ENCODE data around the gene ADSS2.

The ADSS2 gene

GRCh38 chr1:244439391-244440032 lies 12.2 kb downstream of the ADSS2 start:
- Histone ChIP-seq H3K4me3 (no peak overlapping the region), H3K36me3 (peaks cover 30 to 92% (median 69%) of the 10 kb centered on the region in 11 experiments), H4K20me1 (peaks cover 0 to 97% (median 56%) of the 10 kb centered on the region in 11 experiments; a peak in 20 of 22 replicates), H3K4me2 (peak overlapping the region in 4 of 11 experiments; percentile 11 to 56 (median 29); a peak in 6 of 22 replicates), H3K4me1 (peaks cover 0 to 27% (median 10%) of the 10 kb centered on the region in 10 experiments; a peak in 11 of 20 replicates), H3K27ac (0 out of 22 replicates have a peak overlapping the region, but pooled peaks of 1 of the 11 experiments have one; percentile 3), H3K9ac (no peak overlapping the region), H3K9me3 (replicated peaks in 1 of 11) (peaks cover 0 to 8% (median 3%) of the 10 kb centered on the region in 11 experiments; a peak in 7 of 22 replicates), H3K27me3 (no peaks in the 10 kb centered on the region)
- TF ChIP-seq Cebpa-rat (IDR thresholded peaks at IDR 0.05) = no peak

- no peak for TF ChIP-seq Cebpa-rat (IDR thresholded peaks at IDR 0.05)
- Histone ChIP-seq H3K4me2 (no peak overlapping the region), H3K27ac (no peak overlapping the region), H3K4me1 (peaks cover 0 to 27% (median 10%) of the 10 kb centered on the region in 10 experiments; a peak in 11 of 20 replicates), H3K27me3 (no peaks in the 10 kb centered on the region), H3K36me3 (peaks cover 39 to 92% (median 77%) of the 10 kb centered on the region in 11 experiments), H3K9me3 (replicated peaks in 1 of 11) (no peaks in the 10 kb centered on the region), H3K4me3 (no peak overlapping the region), H3K9ac (no peak overlapping the region), H4K20me1 (peaks cover 0 to 84% (median 42%) of the 10 kb centered on the region in 11 experiments; a peak in 20 of 22 replicates)
Observed at GRCh38 chr1:244437086-244437468, 14.6 kb downstream of the ADSS2 start.

DNA sequence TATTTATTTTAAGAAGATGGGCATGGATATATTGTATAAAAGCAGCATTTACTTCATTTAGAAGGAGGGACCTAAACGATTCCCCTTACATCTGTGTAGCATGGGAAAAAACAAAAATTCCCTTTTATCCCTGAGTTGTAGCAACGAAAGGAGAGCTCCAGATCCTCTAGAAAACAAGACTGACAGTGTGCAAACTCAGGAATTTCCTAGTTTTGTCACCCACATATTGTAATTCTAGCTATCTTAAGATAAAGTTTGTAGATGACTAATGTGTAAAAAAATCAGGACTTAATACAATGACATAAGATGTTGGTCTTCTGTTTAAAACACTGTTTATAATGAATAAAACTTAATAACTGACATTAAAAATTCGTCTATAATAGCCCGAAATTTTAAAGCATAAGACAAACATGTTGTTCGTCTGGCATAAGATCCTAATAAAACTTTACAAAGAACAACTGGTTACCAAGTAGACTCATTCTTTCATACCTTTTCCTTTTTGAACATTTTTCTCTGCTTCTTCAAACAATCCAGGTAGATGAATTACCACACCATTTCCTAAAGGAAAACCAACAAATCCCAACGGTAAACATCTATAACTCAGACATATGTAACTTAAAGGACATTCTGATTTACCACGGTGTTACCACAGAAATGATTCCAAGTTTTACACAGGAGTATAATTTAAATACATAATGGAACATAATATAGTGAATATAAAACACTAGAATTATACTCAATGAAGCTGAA lies 15.2 kb downstream of the ADSS2 start:
- Histone ChIP-seq H3K4me3 (no peak overlapping the region), H4K20me1 (peaks cover 0 to 78% (median 42%) of the 10 kb centered on the region in 11 experiments; a peak in 20 of 22 replicates), H3K27me3 (no peaks in the 10 kb centered on the region), H3K4me1 (peaks cover 0 to 27% (median 10%) of the 10 kb centered on the region in 10 experiments; a peak in 11 of 20 replicates), H3K9me3 (replicated peaks in 1 of 11) (no peaks in the 10 kb centered on the region), H3K27ac (peak overlapping the region in 1 of 11 experiments; percentile 34; a peak in 1 of 22 replicates), H3K36me3 (peaks cover 45 to 92% (median 80%) of the 10 kb centered on the region in 11 experiments), H3K9ac (peak overlapping the region in 1 of 11 experiments; percentile 39; a peak in 1 of 22 replicates), H3K4me2 (0 out of 22 replicates have a peak overlapping the region, but pooled peaks of 1 of the 11 experiments have one; percentile 21)
- no peak for TF ChIP-seq Cebpa-rat (IDR thresholded peaks at IDR 0.05)

- Histone ChIP-seq H3K4me2 (peak overlapping the region in 2 of 11 experiments; percentile 21 to 53; a peak in 4 of 22 replicates), H3K4me1 (peaks cover 0 to 27% (median 10%) of the 10 kb centered on the region in 10 experiments; a peak in 11 of 20 replicates), H3K27ac (peak overlapping the region in 1 of 11 experiments; percentile 34; a peak in 1 of 22 replicates), H3K9ac (peak overlapping the region in 1 of 11 experiments; percentile 39; a peak in 1 of 22 replicates), H3K27me3 (no peaks in the 10 kb centered on the region), H3K4me3 (no peak overlapping the region), H4K20me1 (peaks cover 0 to 70% (median 36%) of the 10 kb centered on the region in 11 experiments; a peak in 20 of 22 replicates), H3K9me3 (replicated peaks in 1 of 11) (no peaks in the 10 kb centered on the region), H3K36me3 (peaks cover 53 to 93% (median 82%) of the 10 kb centered on the region in 11 experiments)
- no peak for TF ChIP-seq Cebpa-rat (IDR thresholded peaks at IDR 0.05)
Observed at GRCh38 chr1:244435562-244436205, 16.0 kb downstream of the ADSS2 start.

- Histone ChIP-seq H3K4me3 (no peak overlapping the region), H3K9ac (no peak overlapping the region), H3K4me1 (peaks cover 5 to 28% (median 16%) of the 10 kb centered on the region in 10 experiments; a peak in 17 of 20 replicates), H3K9me3 (replicated peaks in 1 of 11) (no peaks in the 10 kb centered on the region), H3K36me3 (peaks cover 71 to 95% (median 81%) of the 10 kb centered on the region in 11 experiments), H3K27me3 (no peaks in the 10 kb centered on the region), H3K4me2 (no peak overlapping the region), H3K27ac (no peak overlapping the region), H4K20me1 (peaks cover 0 to 30% (median 8%) of the 10 kb centered on the region in 11 experiments; a peak in 12 of 22 replicates)
- no peak for TF ChIP-seq Cebpa-rat (IDR thresholded peaks at IDR 0.05)
Observed at GRCh38 chr1:244431166-244431565, 20.5 kb downstream of the ADSS2 start.

GRCh38 chr1:244429818-244430217 lies 21.9 kb downstream of the ADSS2 start:
- Histone ChIP-seq H3K27me3 (no peaks in the 10 kb centered on the region), H3K4me3 (no peak overlapping the region), H3K4me1 (peaks cover 5 to 19% (median 12%) of the 10 kb centered on the region in 10 experiments; a peak in 16 of 20 replicates), H3K9me3 (replicated peaks in 1 of 11) (no peaks in the 10 kb centered on the region), H3K4me2 (no peak overlapping the region), H4K20me1 (peaks cover 0 to 21% (median 3%) of the 10 kb centered on the region in 11 experiments; a peak in 8 of 22 replicates), H3K9ac (no peak overlapping the region), H3K27ac (no peak overlapping the region), H3K36me3 (peaks cover 66 to 95% (median 78%) of the 10 kb centered on the region in 11 experiments)
- no peak for TF ChIP-seq Cebpa-rat (IDR thresholded peaks at IDR 0.05)

- peaks cover 68 to 94% (median 78%) of the 10 kb centered on the region in 11 experiments for H3K36me3 ChIP-seq
Observed at GRCh38 chr1:244427647-244428046, 24.1 kb downstream of the ADSS2 start.

GRCh38 chr1:244424649-244425334 lies 26.9 kb downstream of the ADSS2 start:
- Histone ChIP-seq H3K27ac (no peak overlapping the region), H3K9ac (no peak overlapping the region), H4K20me1 (peaks cover 0 to 8% (median 0%) of the 10 kb centered on the region in 11 experiments; a peak in 1 of 22 replicates), H3K27me3 (no peaks in the 10 kb centered on the region), H3K4me2 (no peak overlapping the region), H3K9me3 (replicated peaks in 1 of 11) (no peaks in the 10 kb centered on the region), H3K4me1 (peaks cover 5 to 19% (median 12%) of the 10 kb centered on the region in 10 experiments; a peak in 16 of 20 replicates), H3K4me3 (no peak overlapping the region), H3K36me3 (peaks cover 71 to 96% (median 80%) of the 10 kb centered on the region in 11 experiments)
- TF ChIP-seq Cebpa-rat (IDR thresholded peaks at IDR 0.05) = no peak

More at GRCh38 chr1:244427647-244428046, 24.1 kb downstream of the ADSS2 start:
- Histone ChIP-seq H3K4me2 (no peak overlapping the region), H3K27me3 (no peaks in the 10 kb centered on the region), H3K27ac (no peak overlapping the region), H3K4me1 (peaks cover 5 to 19% (median 12%) of the 10 kb centered on the region in 10 experiments; a peak in 16 of 20 replicates), H3K9me3 (replicated peaks in 1 of 11) (no peaks in the 10 kb centered on the region), H3K9ac (no peak overlapping the region), H3K4me3 (no peak overlapping the region), H4K20me1 (peaks cover 0 to 8% (median 0%) of the 10 kb centered on the region in 11 experiments; a peak in 3 of 22 replicates)
- no peak for TF ChIP-seq Cebpa-rat (IDR thresholded peaks at IDR 0.05)
